GM12872 (cell line): ENCODE data around the gene DYNLT4.

Source experiments
- TF ChIP-seq, protein P1 (sequence below): IDR thresholded peaks from 3 replicates; pipeline ENCODE4 v1.5.1; 2011; ENCODE audit warnings: low read depth, mild to moderate bottlenecking, low read length, moderate library complexity; ENCODE audit not compliant: insufficient read depth

The DYNLT4 gene

DNA sequence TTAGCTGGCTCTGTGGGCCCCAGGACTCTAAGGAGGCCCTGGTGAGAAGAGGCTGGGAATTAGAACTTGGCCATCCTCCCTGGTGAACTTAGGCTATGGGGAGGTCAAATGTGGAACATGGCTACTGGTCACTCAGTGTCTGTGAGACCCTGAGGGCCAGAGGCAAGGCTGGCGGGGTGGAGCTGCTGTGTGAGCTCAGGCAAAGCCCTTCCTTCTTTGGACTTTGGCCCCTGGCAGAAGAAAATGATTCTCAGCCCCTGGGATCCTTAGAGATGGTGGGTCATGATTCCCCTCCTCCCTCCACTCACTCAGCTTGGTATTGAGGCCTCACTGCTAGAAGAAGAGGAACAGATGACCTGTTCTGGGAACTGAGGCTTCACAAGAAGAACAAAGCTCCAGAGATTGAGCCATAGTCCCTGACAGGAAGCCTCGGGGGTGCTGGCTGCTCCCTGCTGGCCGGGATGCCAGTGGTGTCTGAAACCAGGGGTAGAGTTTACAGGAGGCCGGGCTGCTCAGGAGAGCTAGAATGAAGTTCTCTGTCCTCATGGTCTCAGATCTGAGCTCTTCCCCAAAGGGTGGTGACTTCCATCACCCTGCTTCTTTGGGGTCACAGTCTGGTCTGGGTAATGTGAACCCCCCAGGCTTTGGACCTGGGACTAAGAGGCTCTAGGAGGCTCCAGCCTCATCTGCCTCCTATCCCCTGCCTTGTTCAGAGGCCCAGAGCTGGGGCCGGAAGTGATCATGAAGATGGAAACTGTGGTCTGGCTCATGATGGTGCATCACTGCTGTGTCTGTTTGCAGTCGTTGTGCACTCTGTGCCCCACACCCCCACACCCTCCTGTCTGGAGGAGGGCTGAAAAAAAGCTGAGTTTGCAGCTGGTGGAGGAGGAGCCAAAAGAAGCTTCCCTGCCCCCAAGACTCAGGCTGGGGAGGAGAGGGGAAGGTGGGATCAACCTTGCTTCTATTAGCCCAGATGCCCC, 2.1 kb upstream of the DYNLT4 start:
- TF ChIP-seq, protein P1, sequence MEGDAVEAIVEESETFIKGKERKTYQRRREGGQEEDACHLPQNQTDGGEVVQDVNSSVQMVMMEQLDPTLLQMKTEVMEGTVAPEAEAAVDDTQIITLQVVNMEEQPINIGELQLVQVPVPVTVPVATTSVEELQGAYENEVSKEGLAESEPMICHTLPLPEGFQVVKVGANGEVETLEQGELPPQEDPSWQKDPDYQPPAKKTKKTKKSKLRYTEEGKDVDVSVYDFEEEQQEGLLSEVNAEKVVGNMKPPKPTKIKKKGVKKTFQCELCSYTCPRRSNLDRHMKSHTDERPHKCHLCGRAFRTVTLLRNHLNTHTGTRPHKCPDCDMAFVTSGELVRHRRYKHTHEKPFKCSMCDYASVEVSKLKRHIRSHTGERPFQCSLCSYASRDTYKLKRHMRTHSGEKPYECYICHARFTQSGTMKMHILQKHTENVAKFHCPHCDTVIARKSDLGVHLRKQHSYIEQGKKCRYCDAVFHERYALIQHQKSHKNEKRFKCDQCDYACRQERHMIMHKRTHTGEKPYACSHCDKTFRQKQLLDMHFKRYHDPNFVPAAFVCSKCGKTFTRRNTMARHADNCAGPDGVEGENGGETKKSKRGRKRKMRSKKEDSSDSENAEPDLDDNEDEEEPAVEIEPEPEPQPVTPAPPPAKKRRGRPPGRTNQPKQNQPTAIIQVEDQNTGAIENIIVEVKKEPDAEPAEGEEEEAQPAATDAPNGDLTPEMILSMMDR = no peak

DNA sequence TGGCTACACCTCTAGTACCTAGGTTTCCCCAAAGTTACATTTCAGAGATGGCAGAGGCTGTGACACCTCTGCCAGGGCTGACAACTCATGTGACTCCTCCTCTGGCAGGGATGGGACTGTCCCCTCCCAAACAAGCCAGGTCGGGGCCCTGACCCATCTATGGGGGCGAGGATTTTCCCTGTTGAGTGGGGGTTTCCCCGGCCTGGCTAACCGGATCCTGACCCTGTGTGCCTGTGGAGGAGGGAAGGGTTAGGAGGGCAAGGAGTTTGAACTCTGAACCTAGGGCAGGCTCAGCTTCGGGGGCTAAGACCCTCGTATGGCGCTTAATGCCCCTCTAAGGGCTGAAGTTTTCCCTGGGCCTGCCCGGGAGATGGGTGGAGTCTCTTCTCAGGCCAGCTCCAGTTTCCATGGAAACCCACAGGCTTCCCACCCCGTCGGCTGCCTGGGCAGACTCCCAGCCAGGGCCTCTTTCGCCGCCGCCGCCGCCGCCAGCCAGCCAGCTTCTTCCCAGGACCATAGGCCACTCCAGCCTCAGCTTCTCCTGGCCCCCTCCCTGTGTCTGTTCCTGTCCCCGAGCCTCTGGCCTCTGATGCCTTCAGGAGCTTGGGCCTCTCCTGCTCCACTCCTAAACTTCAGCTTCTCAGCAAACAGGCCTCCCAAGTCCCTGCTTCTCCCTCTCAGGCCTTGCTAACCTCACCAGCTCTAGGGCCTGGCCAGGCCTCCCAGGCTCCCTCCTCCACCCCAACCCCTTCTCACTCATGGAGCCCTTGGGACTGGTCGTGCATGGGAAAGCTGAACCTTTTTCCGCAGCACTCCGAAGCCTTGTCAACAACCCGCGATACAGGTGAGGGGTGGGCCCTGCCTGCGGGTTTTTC, 1.1 kb upstream of the DYNLT4 start, which contains the start of gene BTBD19:
TSS of gene BTBD19 (plus strand) at position 461 of the 875 bp plus-strand sequence. CDS start at position 759, 298 bp downstream.
- TF ChIP-seq, protein P1 = no peak

DNA sequence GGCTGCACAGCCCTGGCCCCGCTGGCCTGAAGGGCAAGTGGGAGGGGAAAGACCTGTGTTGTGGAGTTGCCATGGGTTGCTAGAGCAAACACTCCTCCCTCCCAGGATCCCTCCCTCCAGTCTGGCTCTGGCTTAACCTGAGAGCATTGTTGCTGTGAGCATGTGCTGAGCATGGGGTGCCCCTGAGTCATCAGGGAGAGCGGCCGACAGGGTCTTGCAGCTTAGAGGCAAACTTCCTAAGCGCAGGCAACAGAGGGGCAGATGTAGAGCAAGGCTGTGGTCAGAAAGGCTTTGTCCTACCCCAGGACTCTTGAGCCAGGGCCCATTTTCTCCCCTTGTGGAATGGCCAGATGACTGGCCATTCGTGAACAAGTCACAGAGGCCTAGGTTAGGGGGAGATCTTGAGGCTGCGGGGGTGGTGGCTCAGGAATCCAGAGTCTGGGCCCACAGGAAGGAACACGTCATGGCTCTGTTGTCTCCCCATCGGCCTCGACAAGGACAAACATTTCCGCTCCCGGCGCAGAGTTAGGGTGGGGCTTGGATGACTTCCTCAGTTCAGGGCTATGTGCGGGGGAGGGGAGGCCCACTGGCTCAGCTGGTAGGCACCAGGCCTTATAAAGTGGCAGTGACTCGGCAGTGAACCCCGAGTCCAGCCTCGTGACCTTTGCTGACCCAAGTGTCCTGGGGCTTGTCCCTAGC, 362 bp upstream of the DYNLT4 start:
- TF ChIP-seq, protein P1 = no peak

DNA sequence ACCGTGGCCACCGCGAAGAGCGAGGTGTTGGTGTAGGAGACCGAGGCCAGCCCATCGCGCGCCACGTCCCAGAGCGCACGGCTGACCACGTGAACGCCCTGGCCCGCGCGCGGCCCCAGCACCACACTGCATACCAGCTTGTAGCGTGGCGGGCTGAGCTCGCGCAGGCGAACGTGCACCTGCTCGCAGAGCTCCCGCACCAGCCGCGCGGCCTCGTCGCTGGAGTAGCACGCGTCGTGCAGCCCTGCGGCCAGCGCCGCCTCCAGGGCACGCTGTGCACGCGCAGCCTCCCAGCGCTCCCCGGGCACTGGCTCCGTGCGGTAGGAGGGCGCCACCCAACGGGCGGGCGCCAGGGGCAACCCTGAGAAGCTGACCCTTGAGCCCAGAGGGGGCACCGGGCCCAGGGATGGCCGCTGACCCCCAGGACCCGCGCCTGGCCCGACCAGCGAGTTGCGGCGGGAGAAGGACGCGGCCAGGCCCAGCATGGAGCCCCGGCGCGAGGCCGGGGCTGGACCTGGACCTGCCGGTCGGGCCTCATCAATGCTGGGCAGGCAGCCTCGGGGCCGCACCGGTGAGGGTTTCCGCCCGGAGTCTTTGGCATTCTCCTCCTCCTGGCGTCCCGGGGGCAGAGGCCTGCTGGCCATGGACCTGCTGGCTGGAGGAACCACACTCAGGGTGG, 987 bp downstream of the DYNLT4 start:
- TF ChIP-seq, protein P1 = no peak

DNA sequence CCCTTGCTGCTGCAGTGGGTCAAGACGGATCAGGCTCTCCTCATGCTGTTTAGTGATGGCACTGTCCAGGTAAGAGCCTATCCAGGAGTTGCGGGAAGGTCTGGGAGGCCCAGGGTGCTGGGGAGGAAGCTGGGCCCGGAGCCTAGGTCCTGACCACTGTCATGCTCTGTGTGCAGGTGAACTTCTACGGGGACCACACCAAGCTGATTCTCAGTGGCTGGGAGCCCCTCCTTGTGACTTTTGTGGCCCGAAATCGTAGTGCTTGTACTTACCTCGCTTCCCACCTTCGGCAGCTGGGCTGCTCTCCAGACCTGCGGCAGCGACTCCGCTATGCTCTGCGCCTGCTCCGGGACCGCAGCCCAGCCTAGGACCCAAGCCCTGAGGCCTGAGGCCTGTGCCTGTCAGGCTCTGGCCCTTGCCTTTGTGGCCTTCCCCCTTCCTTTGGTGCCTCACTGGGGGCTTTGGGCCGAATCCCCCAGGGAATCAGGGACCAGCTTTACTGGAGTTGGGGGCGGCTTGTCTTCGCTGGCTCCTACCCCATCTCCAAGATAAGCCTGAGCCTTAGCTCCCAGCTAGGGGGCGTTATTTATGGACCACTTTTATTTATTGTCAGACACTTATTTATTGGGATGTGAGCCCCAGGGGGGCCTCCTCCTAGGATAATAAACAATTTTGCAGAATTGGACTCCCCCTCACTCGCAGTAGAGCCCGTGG, 1.7 kb downstream of the DYNLT4 start:
- TF ChIP-seq, protein P1 = no peak

DNA sequence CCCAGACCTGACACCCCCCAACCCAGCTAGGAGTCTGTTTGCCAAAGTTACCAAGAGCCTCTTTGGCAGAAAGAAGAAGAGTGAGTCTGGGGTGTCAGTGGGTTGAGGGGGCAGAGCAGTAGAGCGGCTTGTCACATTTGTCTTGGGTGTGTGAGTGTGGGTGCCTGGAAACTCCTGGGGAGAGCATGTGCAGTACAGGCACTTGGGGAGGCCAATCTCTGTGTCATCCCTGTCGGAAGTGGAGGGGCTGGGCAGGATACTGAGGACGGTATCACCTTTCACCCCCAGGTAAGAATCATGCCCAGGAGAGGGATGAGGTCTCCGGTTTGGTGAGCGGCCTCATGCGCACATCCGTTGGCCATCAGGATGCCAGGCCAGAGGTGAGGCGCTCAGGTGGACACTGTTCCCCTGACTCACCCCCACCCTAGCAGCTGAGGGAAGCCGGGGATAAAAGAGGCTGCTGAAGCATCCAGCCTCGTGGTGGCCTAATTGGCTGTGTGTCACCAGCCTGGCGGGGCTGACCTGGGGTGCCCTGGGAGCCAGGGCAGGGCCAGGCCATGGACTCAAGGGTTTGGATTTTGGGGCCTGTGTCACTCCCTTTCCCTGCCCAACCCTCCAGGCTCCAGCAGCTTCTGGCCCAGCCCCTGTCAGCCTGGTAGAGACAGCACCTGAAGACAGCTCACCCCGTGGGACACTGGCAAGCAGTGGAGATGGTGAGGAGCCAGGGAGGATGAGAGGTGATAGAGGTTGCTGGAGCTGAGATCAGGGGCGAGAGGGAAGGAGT, 3.6 kb downstream of the DYNLT4 start:
- TF ChIP-seq, protein P1 = no peak
